Vagina (tissue), 2 donors: ENCODE measurements around the gene SH3RF2. TPM values are rescaled to one million over a fixed set of nuclear protein-coding genes. Genes with fewer than 3 reads are reported as not detected.

Experiments used
- DNase-seq, 2 donors: peaks; one replicate each; pipeline ENCODE4 v3.0.0-alpha.2; 2017; ENCODE audit errors: extremely low spot score in 2 of 2
- H3K27ac ChIP-seq: fragments of 200-600 bp; sonication (generic); one replicate; pipeline ENCODE4 v1.5.1; 2019
- H3K27me3 ChIP-seq: fragments of 200-600 bp; sonication (generic); one replicate; pipeline ENCODE4 v1.5.1; 2019
- H3K36me3 ChIP-seq, 2 donors: fragments of 200-600 bp; sonication (generic); one replicate each; pipeline ENCODE4 v1.5.1; 2017 to 2019
- H3K4me1 ChIP-seq: fragments of 200-600 bp; sonication (generic); one replicate; pipeline ENCODE4 v1.5.1; 2019
- H3K4me3 ChIP-seq, 2 donors: fragments of 200-600 bp; sonication (generic); 1 replicate in 1 of 2; 2 replicates in 1 of 2; pipeline ENCODE4 v1.5.1; 2016 to 2019
- H3K9me3 ChIP-seq: fragments of 200-600 bp; sonication (generic); one replicate; pipeline ENCODE4 v1.5.1; 2019
- POLR2A ChIP-seq, 2 donors: fragments of 450-650 bp; IDR thresholded peaks; one replicate each; pipeline ENCODE4 v1.6.1; 2017; ENCODE audit warnings: antibody characterized with exemption in 2 of 2, mild to moderate bottlenecking in 2 of 2, moderate library complexity in 2 of 2
- POLR2AphosphoS5 ChIP-seq, 2 donors: sonication (generic); formaldehyde crosslinking; IDR thresholded peaks; one replicate each; pipeline ENCODE4 v1.9.0; 2017; ENCODE audit warnings: antibody characterized with exemption in 2 of 2, mild to moderate bottlenecking in 2 of 2, low read depth in 1 of 2; ENCODE audit not compliant: insufficient read depth in 1 of 2
- intact Hi-C: fragments of 100-400 bp; cut with DNase I; formaldehyde crosslinking; loops from one replicate; pipeline ENCODE4 v1.15.1; 2023
- total RNA-seq: library from RNA; depleted of rRNA; stranded (reverse); fragments of >200 nt; gene quantifications from one replicate; pipeline ENCODE4 v1.2.3, GENCODE V29; 2016
- TF ChIP-seq, protein P1 (sequence below), 3 experiments: fragments of 450-650 bp in 2 of 3; fragments of 200-600 bp in 1 of 3; sonication (generic) in 1 of 3; IDR thresholded peaks; one replicate each; pipeline ENCODE4 v1.5.1; 2017 to 2019; ENCODE audit warnings: antibody characterized with exemption in 3 of 3, mild to moderate bottlenecking in 2 of 3, moderate library complexity in 2 of 3

Gene SH3RF2
- total RNA-seq, 1 donor from 2014 or later, result 48.4 TPM

DNA sequence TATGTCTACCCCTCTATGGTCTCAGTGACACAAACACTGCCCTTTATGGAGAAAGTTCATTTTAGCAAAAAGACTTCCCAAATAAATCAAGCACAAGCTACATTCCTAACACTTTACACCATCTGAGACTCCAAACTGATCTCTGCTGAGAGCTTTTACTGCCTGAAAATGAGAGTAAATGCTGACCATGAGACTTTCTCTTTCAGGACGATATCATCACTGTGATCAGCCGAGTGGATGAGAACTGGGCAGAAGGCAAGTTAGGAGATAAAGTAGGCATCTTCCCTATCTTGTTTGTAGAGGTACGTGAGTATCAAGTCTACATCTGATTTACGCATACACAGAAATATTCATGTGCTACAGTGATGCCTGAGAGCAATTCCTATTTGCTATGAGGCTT, 67.5 kb downstream of the SH3RF2 start:
- TF ChIP-seq, protein P1, sequence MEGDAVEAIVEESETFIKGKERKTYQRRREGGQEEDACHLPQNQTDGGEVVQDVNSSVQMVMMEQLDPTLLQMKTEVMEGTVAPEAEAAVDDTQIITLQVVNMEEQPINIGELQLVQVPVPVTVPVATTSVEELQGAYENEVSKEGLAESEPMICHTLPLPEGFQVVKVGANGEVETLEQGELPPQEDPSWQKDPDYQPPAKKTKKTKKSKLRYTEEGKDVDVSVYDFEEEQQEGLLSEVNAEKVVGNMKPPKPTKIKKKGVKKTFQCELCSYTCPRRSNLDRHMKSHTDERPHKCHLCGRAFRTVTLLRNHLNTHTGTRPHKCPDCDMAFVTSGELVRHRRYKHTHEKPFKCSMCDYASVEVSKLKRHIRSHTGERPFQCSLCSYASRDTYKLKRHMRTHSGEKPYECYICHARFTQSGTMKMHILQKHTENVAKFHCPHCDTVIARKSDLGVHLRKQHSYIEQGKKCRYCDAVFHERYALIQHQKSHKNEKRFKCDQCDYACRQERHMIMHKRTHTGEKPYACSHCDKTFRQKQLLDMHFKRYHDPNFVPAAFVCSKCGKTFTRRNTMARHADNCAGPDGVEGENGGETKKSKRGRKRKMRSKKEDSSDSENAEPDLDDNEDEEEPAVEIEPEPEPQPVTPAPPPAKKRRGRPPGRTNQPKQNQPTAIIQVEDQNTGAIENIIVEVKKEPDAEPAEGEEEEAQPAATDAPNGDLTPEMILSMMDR (IDR thresholded peaks at IDR 0.05), result no peak
- TF ChIP-seq POLR2AphosphoS5 (IDR thresholded peaks at IDR 0.05; ENCODE audit: insufficient read depth in 1 of 2, low read depth in 1 of 2) (no peak), POLR2A (IDR thresholded peaks at IDR 0.05) (no peak)
- H3K4me1 ChIP-seq, result no peaks in the 10 kb centered on the region
- H3K36me3 ChIP-seq, result no peaks in the 10 kb centered on the region
- H3K27ac ChIP-seq, result no peak overlapping the region
- no peak overlapping the region for H3K4me3 ChIP-seq
- no peaks in the 10 kb centered on the region for H3K9me3 ChIP-seq
- no peaks in the 10 kb centered on the region for H3K27me3 ChIP-seq
- DNase-seq, result no peak
- intact Hi-C loops, result no loop called here

DNA sequence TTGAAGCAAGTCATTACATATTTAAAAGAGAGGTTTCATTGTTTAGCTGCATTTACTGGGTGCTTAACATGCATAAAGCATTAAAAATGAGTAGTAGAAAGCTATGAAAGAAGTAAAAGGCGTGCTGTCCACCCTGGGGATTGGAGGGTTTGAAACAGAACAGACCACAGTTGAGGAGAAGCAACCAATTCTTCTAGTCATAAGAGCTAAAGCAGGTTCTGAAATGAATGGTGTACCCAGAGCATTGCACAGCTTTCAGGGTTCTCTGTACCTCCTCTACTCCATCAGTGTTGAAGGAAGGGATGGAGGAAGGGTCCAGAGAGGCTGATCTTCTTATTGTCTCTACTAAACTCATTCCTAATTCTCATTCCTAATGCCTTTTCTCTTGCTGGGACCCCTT, 68.9 kb downstream of the SH3RF2 start:
- no peak overlapping the region for H3K27ac ChIP-seq
- DNase-seq, result no peak
- TF ChIP-seq, protein P1 (IDR thresholded peaks at IDR 0.05), result no peak
- TF ChIP-seq POLR2A (IDR thresholded peaks at IDR 0.05), result no peak
- TF ChIP-seq POLR2AphosphoS5 (IDR thresholded peaks at IDR 0.05; ENCODE audit: insufficient read depth in 1 of 2, low read depth in 1 of 2), result no peak
- H3K36me3 ChIP-seq, result no peaks in the 10 kb centered on the region
- no peaks in the 10 kb centered on the region for H3K27me3 ChIP-seq
- H3K9me3 ChIP-seq, result no peaks in the 10 kb centered on the region
- no peaks in the 10 kb centered on the region for H3K4me1 ChIP-seq
- intact Hi-C loops, result no loop called here
- no peak overlapping the region for H3K4me3 ChIP-seq

DNA sequence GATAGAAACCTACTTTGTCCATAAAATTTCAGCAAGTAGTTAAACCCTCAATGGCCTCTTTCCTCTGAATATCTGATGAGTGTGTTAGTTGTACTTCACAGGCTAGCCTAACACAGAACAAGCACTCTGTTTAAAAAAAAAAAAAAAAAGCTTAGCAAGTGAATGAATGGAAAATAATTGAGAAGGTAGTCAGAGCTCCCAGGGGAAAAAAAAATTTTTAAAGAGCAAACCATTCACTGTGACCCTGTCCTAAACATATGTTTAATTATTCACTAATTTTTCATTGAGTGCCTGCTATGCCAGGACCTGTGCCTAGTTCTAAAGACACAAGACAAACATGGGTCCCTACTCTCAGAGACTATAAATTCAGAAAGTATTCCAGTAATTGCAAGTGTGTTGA, 69.3 kb downstream of the SH3RF2 start:
- intact Hi-C loops, result no loop called here
- no peak overlapping the region for H3K4me3 ChIP-seq
- no peak for DNase-seq
- H3K27ac ChIP-seq, result no peak overlapping the region
- H3K4me1 ChIP-seq, result no peaks in the 10 kb centered on the region
- TF ChIP-seq POLR2AphosphoS5 (IDR thresholded peaks at IDR 0.05; ENCODE audit: insufficient read depth in 1 of 2, low read depth in 1 of 2), result no peak
- TF ChIP-seq POLR2A (IDR thresholded peaks at IDR 0.05), result no peak
- TF ChIP-seq, protein P1 (IDR thresholded peaks at IDR 0.05), result no peak
- H3K9me3 ChIP-seq, result no peaks in the 10 kb centered on the region
- no peaks in the 10 kb centered on the region for H3K27me3 ChIP-seq
- H3K36me3 ChIP-seq, result no peaks in the 10 kb centered on the region

- no peak overlapping the region for H3K27ac ChIP-seq
- H3K9me3 ChIP-seq, result no peaks in the 10 kb centered on the region
- no peak for TF ChIP-seq POLR2AphosphoS5 (IDR thresholded peaks at IDR 0.05; ENCODE audit: insufficient read depth in 1 of 2, low read depth in 1 of 2)
- no peak for TF ChIP-seq POLR2A (IDR thresholded peaks at IDR 0.05)
- TF ChIP-seq, protein P1 (IDR thresholded peaks at IDR 0.05), result no peak
- no peaks in the 10 kb centered on the region for H3K4me1 ChIP-seq
- intact Hi-C loops, result no loop called here
- H3K4me3 ChIP-seq, result no peak overlapping the region
- no peak for DNase-seq
- H3K27me3 ChIP-seq, result no peaks in the 10 kb centered on the region
- H3K36me3 ChIP-seq, result no peaks in the 10 kb centered on the region
Observed at GRCh38 chr5:146006470-146007190, 70.3 kb downstream of the SH3RF2 start.

DNA sequence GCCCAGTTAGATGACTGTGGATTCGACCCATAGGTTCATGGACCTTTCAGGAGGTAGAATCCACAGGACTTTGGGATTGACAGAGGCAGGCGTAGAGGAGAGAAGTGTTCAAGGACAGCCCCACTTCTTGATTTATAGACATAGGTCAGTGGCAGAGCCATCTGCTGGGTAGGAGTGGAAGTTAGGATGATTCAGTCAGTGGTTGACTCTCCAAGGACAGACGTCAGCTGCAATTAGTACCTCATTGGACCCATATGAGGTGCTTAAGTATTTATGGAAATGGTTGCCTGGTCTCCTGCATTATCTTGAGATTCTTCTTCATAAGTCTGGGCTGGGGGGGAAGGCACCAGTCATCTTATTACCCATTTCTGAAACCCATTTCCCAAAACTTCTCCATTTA, 70.9 kb downstream of the SH3RF2 start:
- no peak overlapping the region for H3K4me3 ChIP-seq
- no peaks in the 10 kb centered on the region for H3K36me3 ChIP-seq
- TF ChIP-seq, protein P1 (IDR thresholded peaks at IDR 0.05), result no peak
- TF ChIP-seq POLR2AphosphoS5 (IDR thresholded peaks at IDR 0.05; ENCODE audit: insufficient read depth in 1 of 2, low read depth in 1 of 2), result no peak
- no peak for TF ChIP-seq POLR2A (IDR thresholded peaks at IDR 0.05)

More for the DNA sequence above, 70.9 kb downstream of the SH3RF2 start:
- H3K9me3 ChIP-seq, result no peaks in the 10 kb centered on the region
- no peak for DNase-seq
- intact Hi-C loops, result no loop called here
- H3K27ac ChIP-seq, result no peak overlapping the region
- no peaks in the 10 kb centered on the region for H3K4me1 ChIP-seq
- no peaks in the 10 kb centered on the region for H3K27me3 ChIP-seq
